Ectodermal cell (in vitro differentiated cells): ENCODE measurements around the gene ATP5PB.

ENCODE experiments used
- H3K27ac ChIP-seq: 2 replicates; pipeline ENCODE4 v1.7.0; 2013; ENCODE audit warnings: mild to moderate bottlenecking, low read depth, low read length; ENCODE audit not compliant: insufficient read depth, poor library complexity, severe bottlenecking
- H3K27me3 ChIP-seq: 2 replicates; pipeline ENCODE4 v1.7.0; 2013; ENCODE audit warnings: mild to moderate bottlenecking, low read length; ENCODE audit not compliant: insufficient read depth, control insufficient read depth, poor library complexity, severe bottlenecking
- H3K36me3 ChIP-seq: one replicate; pipeline ENCODE4 v1.7.0; 2013; ENCODE audit warnings: low read length; ENCODE audit not compliant: control insufficient read depth, insufficient read depth
- H3K4me1 ChIP-seq: one replicate; pipeline ENCODE4 v1.7.0; 2013; ENCODE audit warnings: low read length; ENCODE audit not compliant: control insufficient read depth, insufficient read depth
- H3K4me3 ChIP-seq: 2 replicates; pipeline ENCODE4 v1.7.0; 2013; ENCODE audit warnings: low read depth, low read length, control low read depth; ENCODE audit not compliant: insufficient read depth
- H3K9me3 ChIP-seq: 2 replicates; pipeline ENCODE4 v1.7.0; 2013; ENCODE audit warnings: mild to moderate bottlenecking, low read length, moderate library complexity; ENCODE audit not compliant: control insufficient read depth
- WGBS, 2 experiments: methylation state at CpG; one replicate each; pipeline ENCODE4 v1.1.7; 2013; ENCODE audit warnings: missing lambda C conversion rate in 2 of 2; 5-methylcytosine and 5-hydroxymethylcytosine counted together

Gene ATP5PB

GRCh38 chr1:111504097-111504496 lies 54.8 kb downstream of the ATP5PB start:
- Histone ChIP-seq H3K4me1 (peaks cover 5% of the 10 kb centered on the region), H3K9me3 (no peaks in the 10 kb centered on the region), H3K36me3 (no peaks in the 10 kb centered on the region), H3K27me3 (no peaks in the 10 kb centered on the region), H3K4me3 (no peak overlapping the region), H3K27ac (no peak overlapping the region)
- WGBS, 2 experiments = 74 to 77% methylated on average over 6 of the region's 6 CpGs

- Histone ChIP-seq H3K4me1 (peaks cover 5% of the 10 kb centered on the region), H3K27ac (no peak overlapping the region), H3K4me3 (no peak overlapping the region), H3K36me3 (no peaks in the 10 kb centered on the region), H3K27me3 (no peaks in the 10 kb centered on the region), H3K9me3 (no peaks in the 10 kb centered on the region)
- 94% methylated on average over 6 of the region's 6 CpGs for WGBS, 2 experiments
Measured at GRCh38 chr1:111505641-111506119, 56.4 kb downstream of the ATP5PB start.

DNA sequence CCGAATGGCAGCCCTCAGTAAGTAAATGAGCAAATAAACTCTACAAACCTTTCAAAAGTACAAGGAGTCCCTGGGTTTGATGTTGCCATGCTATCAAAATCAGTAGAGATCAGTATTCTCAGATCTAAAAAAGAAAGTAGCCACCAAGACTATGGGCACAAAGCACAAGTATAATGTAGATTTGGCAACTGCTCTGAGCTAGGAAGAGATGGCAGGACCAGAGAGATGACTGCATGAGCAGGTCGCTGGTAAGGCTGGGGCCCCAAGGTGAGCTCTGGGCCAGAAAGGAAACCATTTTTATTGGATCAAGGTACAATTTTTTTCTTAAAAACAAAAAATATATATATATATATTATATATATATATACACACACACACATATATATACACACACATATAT lies 57.3 kb downstream of the ATP5PB start:
- H3K4me1 ChIP-seq = peaks cover 5% of the 10 kb centered on the region
- no peaks in the 10 kb centered on the region for H3K27me3 ChIP-seq
- WGBS, 2 experiments = 36 to 50% methylated on average over 2 of the region's 2 CpGs
- no peak overlapping the region for H3K4me3 ChIP-seq
- no peaks in the 10 kb centered on the region for H3K36me3 ChIP-seq
- H3K27ac ChIP-seq = no peak overlapping the region
- no peaks in the 10 kb centered on the region for H3K9me3 ChIP-seq

DNA sequence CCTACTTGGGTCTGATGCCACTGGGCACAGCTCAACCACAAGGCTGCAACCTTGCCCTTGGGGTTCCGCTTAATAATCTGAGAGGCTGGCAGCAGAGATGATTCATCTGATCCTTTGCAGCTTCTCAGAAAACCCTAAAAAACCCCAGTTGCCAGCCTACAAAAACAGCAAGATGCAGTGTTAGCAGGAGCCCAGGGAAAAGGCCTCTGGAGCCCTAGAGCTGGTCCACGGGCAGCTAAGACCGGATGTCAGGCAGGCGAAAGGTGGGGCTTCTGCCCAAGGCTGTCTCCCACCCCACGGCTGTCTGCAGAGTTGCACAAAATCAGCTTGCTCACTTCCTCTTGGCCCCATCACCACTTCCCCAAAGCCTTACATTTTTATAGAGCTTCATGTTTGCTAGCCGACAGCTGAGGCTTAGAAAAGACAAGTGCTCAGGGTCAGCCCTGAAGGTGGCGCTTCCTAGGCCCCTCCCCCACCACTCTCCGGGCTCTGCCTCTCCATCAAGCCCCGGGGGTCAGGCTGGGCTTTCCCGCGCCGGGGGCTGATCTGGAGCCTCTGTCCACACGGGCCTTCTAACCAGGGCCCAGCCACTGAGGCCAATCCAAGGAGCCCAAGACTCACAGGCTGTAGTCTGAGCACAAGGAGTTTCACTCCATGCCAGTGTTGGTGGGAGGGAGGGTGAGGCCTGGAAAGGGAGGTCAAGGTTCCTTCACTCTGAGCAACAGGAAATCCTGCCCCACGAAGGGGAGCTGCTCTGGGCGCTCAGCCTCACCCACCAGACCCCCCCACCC lies 58.3 kb downstream of the ATP5PB start:
- Histone ChIP-seq H3K27me3 (no peaks in the 10 kb centered on the region), H3K4me3 (peak overlapping the region; percentile 41), H3K4me1 (peaks cover 5% of the 10 kb centered on the region), H3K27ac (peak overlapping the region; percentile 58), H3K9me3 (no peaks in the 10 kb centered on the region), H3K36me3 (no peaks in the 10 kb centered on the region)
- 23 to 24% methylated on average over 15 of the region's 15 CpGs for whole genome bisulfite sequencing, 2 experiments

DNA sequence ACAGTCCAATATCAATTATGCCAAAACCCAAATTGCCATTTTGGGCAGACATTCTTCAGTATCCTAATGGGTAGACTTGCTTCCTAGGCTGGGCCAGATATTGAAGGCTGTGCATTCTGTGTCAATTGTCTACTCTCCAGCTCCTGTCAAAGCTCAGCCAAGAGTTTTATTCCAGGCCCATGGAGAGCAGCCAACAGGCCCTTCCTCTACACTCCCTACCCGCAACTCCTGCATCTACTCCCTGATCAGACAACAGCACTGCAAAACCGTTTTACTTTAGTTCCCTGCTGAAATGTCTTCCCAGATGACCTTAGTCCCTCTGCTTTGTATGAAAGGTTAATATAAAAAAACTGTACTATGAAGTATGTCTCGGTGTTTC lies 60.7 kb downstream of the ATP5PB start:
- Histone ChIP-seq H3K4me1 (peaks cover 5% of the 10 kb centered on the region), H3K27me3 (no peaks in the 10 kb centered on the region), H3K9me3 (no peaks in the 10 kb centered on the region), H3K36me3 (no peaks in the 10 kb centered on the region), H3K4me3 (no peak overlapping the region), H3K27ac (no peak overlapping the region)
- WGBS, 2 experiments = 86 to 93% methylated on average over 3 of the region's 3 CpGs

- Histone ChIP-seq H3K36me3 (no peaks in the 10 kb centered on the region), H3K27ac (no peak overlapping the region), H3K4me1 (peaks cover 5% of the 10 kb centered on the region), H3K9me3 (no peaks in the 10 kb centered on the region), H3K4me3 (no peak overlapping the region), H3K27me3 (no peaks in the 10 kb centered on the region)
- WGBS, 2 experiments = 78 to 81% methylated on average over 3 of the region's 3 CpGs
Measured at GRCh38 chr1:111511370-111511769, 62.1 kb downstream of the ATP5PB start.
